OCI-LY3 (cell line): ENCODE results near the gene KEAP1.
A peak's percentile ranks its signal among the peaks of the same experiment; 100 is the strongest.

Experiments used
- H2AFZ ChIP-seq: fragments of 200-600, 300-600 bp; shearing (Covaris generic); 2 replicates; pipeline ENCODE4 v1.6.0; 2014; ENCODE audit warnings: antibody characterized with exemption, low read depth, low read length
- H3K27ac ChIP-seq: fragments of 200-600, 300-600 bp; sonication (generic); 2 replicates; pipeline ENCODE4 v1.5.1; 2014; ENCODE audit warnings: mild to moderate bottlenecking, low read length, moderate library complexity, mixed read lengths
- H3K27me3 ChIP-seq: fragments of 200-600, 300-600 bp; sonication (generic); 2 replicates; pipeline ENCODE4 v1.6.1; 2014; ENCODE audit warnings: low read depth, low read length, mixed read lengths
- H3K36me3 ChIP-seq: fragments of 200-600, 300-600 bp; sonication (generic); replicated peaks from 2 replicates; pipeline ENCODE3; 2014; ENCODE audit warnings: low read depth, low read length, mixed read lengths
- H3K4me1 ChIP-seq: fragments of 300-600, 200-600 bp; sonication (generic); 2 replicates; pipeline ENCODE4 v1.6.1; 2014; ENCODE audit warnings: low read length, mixed read lengths
- H3K4me2 ChIP-seq: fragments of 200-600, 300-600 bp; sonication (generic); 2 replicates; pipeline ENCODE4 v1.6.1; 2014; ENCODE audit warnings: low read length, mixed read lengths
- H3K4me3 ChIP-seq: fragments of 300-600, 200-600 bp; sonication (generic); 2 replicates; pipeline ENCODE4 v1.5.1; 2014; ENCODE audit warnings: antibody characterized with exemption, mild to moderate bottlenecking, low read length, moderate library complexity
- H3K79me2 ChIP-seq: fragments of 300-600, 200-600 bp; shearing (Covaris generic); 2 replicates; pipeline ENCODE4 v1.6.1; 2014; ENCODE audit warnings: mild to moderate bottlenecking, low read length, mixed read lengths
- H3K9ac ChIP-seq: fragments of 300-600, 200-600 bp; shearing (Covaris generic); 2 replicates; pipeline ENCODE4 v1.6.0; 2014; ENCODE audit warnings: mild to moderate bottlenecking, low read length, moderate library complexity
- H3K9me3 ChIP-seq: fragments of 200-600, 300-600 bp; shearing (Covaris generic); 2 replicates; pipeline ENCODE4 v1.6.1; 2014; ENCODE audit warnings: low read length, mixed read lengths; ENCODE audit not compliant: insufficient read depth
- H4K20me1 ChIP-seq: fragments of 200-600, 300-600 bp; sonication (generic); 2 replicates; pipeline ENCODE4 v1.6.1; 2016; ENCODE audit warnings: low read length, mixed read lengths; ENCODE audit not compliant: insufficient read depth
- CTCF ChIP-seq: fragments of 200-600, 300-600 bp; sonication (generic); IDR thresholded peaks from 2 replicates; pipeline ENCODE4 v1.5.1; 2014; ENCODE audit warnings: antibody characterized with exemption, low read length, low read depth
- EZH2phosphoT487 ChIP-seq: fragments of 200-600 bp; shearing (Covaris generic); IDR thresholded peaks from 2 replicates; pipeline ENCODE4 v1.6.1; 2018; ENCODE audit warnings: antibody characterized with exemption, mixed run types, low read depth

The KEAP1 gene

GRCh38 chr19:10520652-10521318, 17.6 kb upstream of the KEAP1 start:
- Histone ChIP-seq H3K79me2 (no peaks in the 10 kb centered on the region), H3K9ac (no peak overlapping the region), H3K4me1 (peaks cover 12% of the 10 kb centered on the region), H3K27me3 (peaks cover 32% of the 10 kb centered on the region), H3K9me3 (no peaks in the 10 kb centered on the region), H3K27ac (no peak overlapping the region), H3K36me3 (no peaks in the 10 kb centered on the region), H3K4me3 (no peak overlapping the region), H4K20me1 (no peaks in the 10 kb centered on the region), H3K4me2 (no peak overlapping the region), H2AFZ (no peak overlapping the region)
- TF ChIP-seq EZH2phosphoT487: no peak
- TF ChIP-seq CTCF: no peak

- Histone ChIP-seq H3K9me3 (no peaks in the 10 kb centered on the region), H3K36me3 (no peaks in the 10 kb centered on the region), H3K79me2 (no peaks in the 10 kb centered on the region), H3K4me2 (peak overlapping the region; percentile 42), H3K9ac (no peak overlapping the region), H3K4me3 (peak overlapping the region; percentile 10), H2AFZ (peak overlapping the region; percentile 53; the same call in 1 of the 2 replicates), H3K4me1 (peaks cover 12% of the 10 kb centered on the region), H4K20me1 (no peaks in the 10 kb centered on the region), H3K27me3 (peaks cover 32% of the 10 kb centered on the region), H3K27ac (no peak overlapping the region)
- no peak for TF ChIP-seq CTCF
- TF ChIP-seq EZH2phosphoT487: no peak
Observed at GRCh38 chr19:10519421-10519820, 16.3 kb upstream of the KEAP1 start.

- peak overlapping the region; percentile 42 for H3K4me2 ChIP-seq
- H3K4me1 ChIP-seq: peaks cover 12% of the 10 kb centered on the region
- H3K27me3 ChIP-seq: peaks cover 27% of the 10 kb centered on the region
- no peaks in the 10 kb centered on the region for H3K9me3 ChIP-seq
- H2AFZ ChIP-seq: peak overlapping the region; percentile 53; the same call in 1 of the 2 replicates
- H3K36me3 ChIP-seq: no peaks in the 10 kb centered on the region
- H3K27ac ChIP-seq: no peak overlapping the region
- H3K4me3 ChIP-seq: peak overlapping the region; percentile 10
- TF ChIP-seq EZH2phosphoT487 (no peak), CTCF (no peak)
- H4K20me1 ChIP-seq: no peaks in the 10 kb centered on the region
- no peak overlapping the region for H3K9ac ChIP-seq
- H3K79me2 ChIP-seq: no peaks in the 10 kb centered on the region
Observed at GRCh38 chr19:10518444-10519361, 15.5 kb upstream of the KEAP1 start.
